Measurements from ENCODE around the gene CEBPZ. TPM values are rescaled to one million over a fixed set of nuclear protein-coding genes. Genes with fewer than 3 reads are reported as not detected.

The CEBPZ gene
- total RNA-seq, 2 donors from 2014 or later, result 43.6 to 53.2 TPM

DNA sequence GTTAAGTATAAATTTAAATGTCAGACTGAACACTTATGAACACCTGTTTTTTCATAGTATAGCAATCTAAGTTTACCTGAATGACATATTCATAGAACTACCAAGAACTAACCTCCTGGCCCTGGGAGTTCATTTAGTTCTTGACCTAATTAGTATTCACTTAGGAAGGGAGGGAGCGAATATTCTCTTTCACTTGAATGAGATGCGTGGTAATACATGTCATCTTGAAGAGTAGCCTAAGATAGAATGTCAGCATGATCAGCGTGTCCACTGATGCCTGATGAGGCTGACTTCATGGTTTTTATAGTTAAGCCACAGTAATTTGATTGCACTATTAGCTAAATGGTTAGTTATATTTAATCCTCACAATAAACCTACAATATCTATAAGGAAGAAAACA lies 13.4 kb upstream of the CEBPZ start:
- TF ChIP-seq, protein P1, sequence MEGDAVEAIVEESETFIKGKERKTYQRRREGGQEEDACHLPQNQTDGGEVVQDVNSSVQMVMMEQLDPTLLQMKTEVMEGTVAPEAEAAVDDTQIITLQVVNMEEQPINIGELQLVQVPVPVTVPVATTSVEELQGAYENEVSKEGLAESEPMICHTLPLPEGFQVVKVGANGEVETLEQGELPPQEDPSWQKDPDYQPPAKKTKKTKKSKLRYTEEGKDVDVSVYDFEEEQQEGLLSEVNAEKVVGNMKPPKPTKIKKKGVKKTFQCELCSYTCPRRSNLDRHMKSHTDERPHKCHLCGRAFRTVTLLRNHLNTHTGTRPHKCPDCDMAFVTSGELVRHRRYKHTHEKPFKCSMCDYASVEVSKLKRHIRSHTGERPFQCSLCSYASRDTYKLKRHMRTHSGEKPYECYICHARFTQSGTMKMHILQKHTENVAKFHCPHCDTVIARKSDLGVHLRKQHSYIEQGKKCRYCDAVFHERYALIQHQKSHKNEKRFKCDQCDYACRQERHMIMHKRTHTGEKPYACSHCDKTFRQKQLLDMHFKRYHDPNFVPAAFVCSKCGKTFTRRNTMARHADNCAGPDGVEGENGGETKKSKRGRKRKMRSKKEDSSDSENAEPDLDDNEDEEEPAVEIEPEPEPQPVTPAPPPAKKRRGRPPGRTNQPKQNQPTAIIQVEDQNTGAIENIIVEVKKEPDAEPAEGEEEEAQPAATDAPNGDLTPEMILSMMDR (IDR thresholded peaks at IDR 0.05), result no peak
- Histone ChIP-seq H3K9me3 (no peaks in the 10 kb centered on the region), H3K36me3 (no peaks in the 10 kb centered on the region), H3K27ac (no peak overlapping the region), H3K9ac (ENCODE audit: low read depth in 2 of 2, low read length in 2 of 2) (no peak overlapping the region), H3K4me1 (no peaks in the 10 kb centered on the region), H3K27me3 (no peaks in the 10 kb centered on the region), H3K4me3 (no peak overlapping the region)
- intact Hi-C loops (cut with DNase I), result no loop called here
- DNase-seq, result no peak

DNA sequence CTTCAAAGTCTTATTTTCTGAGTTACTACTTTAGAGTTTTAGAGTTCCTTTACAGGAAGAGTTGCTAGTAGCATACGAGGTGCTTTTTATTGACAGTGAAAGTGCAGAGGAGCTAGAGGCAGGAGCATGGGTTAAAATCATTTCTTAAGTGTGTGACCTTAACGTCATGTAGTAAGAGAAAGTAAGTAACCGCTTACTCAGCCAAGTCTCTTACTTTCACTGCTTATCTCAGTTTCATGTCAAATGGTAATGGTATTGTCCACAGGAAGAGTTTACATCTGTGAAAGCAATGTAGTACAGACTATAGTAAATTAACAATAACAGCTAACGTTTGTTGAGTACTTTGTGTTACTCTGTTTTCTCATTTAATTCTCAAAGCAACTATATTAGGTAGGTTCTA lies 12.6 kb upstream of the CEBPZ start:
- Histone ChIP-seq H3K9me3 (no peaks in the 10 kb centered on the region), H3K4me3 (no peak overlapping the region), H3K9ac (ENCODE audit: low read depth in 2 of 2, low read length in 2 of 2) (no peak overlapping the region), H3K27me3 (no peaks in the 10 kb centered on the region), H3K27ac (no peak overlapping the region), H3K36me3 (no peaks in the 10 kb centered on the region), H3K4me1 (no peaks in the 10 kb centered on the region)
- DNase-seq, result no peak
- TF ChIP-seq, protein P1 (IDR thresholded peaks at IDR 0.05), result no peak
- intact Hi-C loops (cut with DNase I), result no loop called here

DNA sequence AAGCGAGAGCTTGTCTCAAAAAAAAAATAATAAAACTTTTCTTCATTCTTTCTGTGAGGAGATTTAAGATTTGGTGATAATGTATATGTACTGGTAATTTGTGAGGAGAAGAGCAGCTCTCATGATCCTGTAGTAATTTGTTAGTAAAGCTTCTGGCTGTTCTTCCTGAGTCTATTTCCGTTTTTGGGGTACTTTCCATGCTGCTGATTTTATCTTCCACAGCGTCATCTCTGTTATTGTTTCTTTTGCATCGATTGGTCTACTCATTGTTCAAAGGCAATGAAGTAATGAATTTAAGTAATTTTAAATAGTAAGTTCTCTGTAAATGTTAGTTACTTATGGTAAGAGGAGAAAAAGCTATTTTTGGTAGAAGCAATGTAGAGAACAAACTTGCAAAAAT lies 12.0 kb upstream of the CEBPZ start:
- Histone ChIP-seq H3K36me3 (no peaks in the 10 kb centered on the region), H3K4me1 (no peaks in the 10 kb centered on the region), H3K27ac (no peak overlapping the region), H3K4me3 (no peak overlapping the region), H3K9ac (ENCODE audit: low read depth in 2 of 2, low read length in 2 of 2) (no peak overlapping the region), H3K9me3 (no peaks in the 10 kb centered on the region), H3K27me3 (no peaks in the 10 kb centered on the region)
- intact Hi-C loops (cut with DNase I), result no loop called here
- TF ChIP-seq, protein P1 (IDR thresholded peaks at IDR 0.05), result no peak
- DNase-seq, result no peak

DNA sequence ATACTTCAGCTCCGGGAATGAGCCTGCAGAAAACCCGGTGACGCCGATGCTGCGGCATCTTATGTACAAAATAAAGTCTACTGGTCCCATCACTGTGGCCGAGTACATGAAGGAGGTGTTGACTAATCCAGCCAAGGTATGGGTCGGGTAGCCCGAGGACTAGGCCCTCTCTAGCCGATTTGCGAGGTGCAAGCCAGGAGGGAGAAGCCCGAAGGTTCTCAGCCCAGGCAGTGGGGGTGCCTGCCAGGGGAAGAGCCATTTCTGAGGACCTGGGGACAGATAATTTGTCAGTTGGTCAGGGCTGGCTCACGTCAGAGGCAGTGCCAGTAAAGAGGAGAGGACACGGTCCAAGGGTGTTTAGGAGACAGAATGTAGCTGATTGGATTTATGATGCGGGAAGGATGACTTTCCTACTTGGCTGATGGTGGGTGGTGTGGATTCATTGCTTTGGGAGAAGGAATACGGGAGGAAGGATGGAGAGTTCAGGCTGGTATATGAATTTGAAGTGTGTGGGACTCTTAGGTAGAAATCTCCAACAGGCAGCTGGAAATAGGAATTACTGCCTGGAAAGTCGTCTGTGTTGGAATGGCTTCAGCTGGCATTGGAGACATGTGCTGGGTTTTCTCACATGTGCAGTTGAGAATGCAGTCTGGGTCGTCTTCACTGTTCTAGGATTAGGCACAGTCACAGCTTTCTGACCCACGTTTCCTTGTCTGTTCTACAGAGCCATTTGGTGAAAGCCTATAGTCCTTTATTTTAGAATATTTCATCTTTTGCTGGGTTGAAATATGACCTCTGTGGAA lies 936 bp upstream of the CEBPZ start:
- no peaks in the 10 kb centered on the region for H3K27me3 ChIP-seq
- H3K27ac ChIP-seq, result peak overlapping the region; percentile 83
- peak overlapping the region; percentile 86 to 97 for H3K9ac ChIP-seq (ENCODE audit: low read depth in 2 of 2, low read length in 2 of 2)
- H3K4me1 ChIP-seq, result peaks cover 8% of the 10 kb centered on the region
- H3K9me3 ChIP-seq, result no peaks in the 10 kb centered on the region
- TF ChIP-seq, protein P1 (IDR thresholded peaks at IDR 0.05), result no peak
- peaks cover 11% of the 10 kb centered on the region for H3K36me3 ChIP-seq
- DNase-seq, result peak; percentile 37
- peak overlapping the region; percentile 81 for H3K4me3 ChIP-seq
- intact Hi-C loops (cut with DNase I), result no loop called here

DNA sequence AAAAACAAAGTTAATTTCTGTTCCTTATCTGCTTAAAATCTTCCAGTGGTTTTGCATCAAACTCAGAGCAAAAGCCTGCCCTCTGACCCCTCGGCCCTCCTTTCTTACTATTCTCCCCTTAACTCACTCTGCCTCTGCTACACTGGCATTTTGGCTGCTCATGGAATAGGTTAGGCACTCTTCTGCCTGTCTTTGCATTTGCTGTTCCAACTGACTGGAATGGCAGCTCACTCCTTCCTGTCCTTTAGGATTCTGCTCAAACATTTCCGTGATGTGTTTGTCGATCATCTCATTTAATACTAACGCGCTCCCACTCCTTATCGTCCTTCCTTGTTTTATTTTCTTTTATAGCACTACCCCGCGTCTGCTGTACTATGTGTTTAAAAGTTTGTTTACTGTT lies 815 bp downstream of the CEBPZ start:
- Histone ChIP-seq H3K9ac (ENCODE audit: low read depth in 2 of 2, low read length in 2 of 2) (peak overlapping the region; percentile 84 to 97), H3K27ac (peak overlapping the region; percentile 83), H3K4me3 (peak overlapping the region; percentile 81), H3K4me1 (peaks cover 8% of the 10 kb centered on the region), H3K27me3 (no peaks in the 10 kb centered on the region), H3K36me3 (peaks cover 15% of the 10 kb centered on the region), H3K9me3 (no peaks in the 10 kb centered on the region)
- DNase-seq, result peak; percentile 22
- TF ChIP-seq, protein P1 (IDR thresholded peaks at IDR 0.05), result no peak
- intact Hi-C loops (cut with DNase I), result no loop called here
